WTC11 (cell line): ENCODE measurements around the gene GPATCH1. TPM values are rescaled to one million over a fixed set of nuclear protein-coding genes. Genes with fewer than 3 reads are reported as not detected.

Source experiments
- ATAC-seq: fragments of 200-7000 bp; cut with Tn5 transposase; 2 replicates; pipeline ENCODE4 v1.10.0; 2021; ENCODE audit warnings: mild to moderate bottlenecking, moderate library complexity
- CTCF ChIA-PET: fragments of 300-600 bp; sonication (Branson Sonifier 250); formaldehyde crosslinking; loops from one replicate; lab custom pipeline; 2021; ENCODE audit warnings: antibody characterized with exemption; lab: Charles Lee
- POLR2A ChIA-PET: fragments of 350-600 bp; sonication (Branson Sonifier 250); formaldehyde crosslinking; loops from one replicate; lab custom pipeline; 2021; ENCODE audit warnings: antibody characterized with exemption; lab: Charles Lee
- DNase-seq: peaks from one replicate; pipeline ENCODE4 v3.0.0; 2021; ENCODE audit warnings: low spot score
- H3K27ac Mint-ChIP-seq: 2 replicates; pipeline ENCODE4 v1.8.0; 2021; ENCODE audit warnings: mixed read lengths
- H3K27me3 Mint-ChIP-seq: 2 replicates; pipeline ENCODE4 v1.8.0; 2021; ENCODE audit warnings: low read depth, mild to moderate bottlenecking, moderate library complexity, mixed read lengths
- H3K36me3 Mint-ChIP-seq: 2 replicates; pipeline ENCODE4 v1.8.0; 2021; ENCODE audit warnings: mixed read lengths
- H3K4me1 Mint-ChIP-seq: 2 replicates; pipeline ENCODE4 v1.8.0; 2022; ENCODE audit warnings: mixed read lengths
- H3K4me3 Mint-ChIP-seq: 2 replicates; pipeline ENCODE4 v1.8.0; 2021; ENCODE audit warnings: mild to moderate bottlenecking, moderate library complexity, mixed read lengths
- H3K9me3 Mint-ChIP-seq: 2 replicates; pipeline ENCODE4 v1.8.0; 2021; ENCODE audit warnings: mixed read lengths
- CREM ChIP-seq: sonication (generic); formaldehyde crosslinking; IDR thresholded peaks from 2 replicates; pipeline ENCODE4 v1.8.1; 2022; ENCODE audit warnings: mild to moderate bottlenecking, missing genetic modification reagents, moderate library complexity
- ETV6 ChIP-seq: sonication (generic); formaldehyde crosslinking; IDR thresholded peaks from 2 replicates; pipeline ENCODE4 v1.8.1; 2022; ENCODE audit warnings: mild to moderate bottlenecking, missing genetic modification reagents
- FOXK1 ChIP-seq: sonication (generic); formaldehyde crosslinking; IDR thresholded peaks from 2 replicates; pipeline ENCODE4 v1.8.0; 2022; ENCODE audit warnings: mild to moderate bottlenecking, moderate library complexity, missing genetic modification reagents
- GABPB1 ChIP-seq: sonication (generic); formaldehyde crosslinking; IDR thresholded peaks from 2 replicates; pipeline ENCODE4 v1.8.1; 2023; ENCODE audit warnings: mild to moderate bottlenecking, missing genetic modification reagents
- STAT6 ChIP-seq: sonication (generic); formaldehyde crosslinking; conservative IDR thresholded peaks from 2 replicates; pipeline ENCODE4 v1.8.1; 2023; ENCODE audit warnings: mild to moderate bottlenecking, low read depth, missing genetic modification reagents, moderate library complexity
- ZNF138 ChIP-seq: sonication (generic); formaldehyde crosslinking; conservative IDR thresholded peaks from 2 replicates; pipeline ENCODE4 v1.8.1; 2022; ENCODE audit warnings: mild to moderate bottlenecking, moderate library complexity, missing genetic modification reagents
- ZNF232 ChIP-seq: sonication (generic); formaldehyde crosslinking; IDR thresholded peaks from 2 replicates; pipeline ENCODE4 v1.8.0; 2022; ENCODE audit warnings: mild to moderate bottlenecking, missing genetic modification reagents
- ZNF425 ChIP-seq: fragments of 250-450 bp; sonication (Bioruptor Pico); conservative IDR thresholded peaks from 2 replicates; pipeline ENCODE4 v1.9.0; 2021; ENCODE audit warnings: mild to moderate bottlenecking
- total RNA-seq: library from RNA; stranded (reverse); gene quantifications from 3 replicates; pipeline ENCODE4 v1.2.3, GENCODE V29; 2021
- TF ChIP-seq, protein P1 (sequence below): fragments of 200-600 bp; IDR thresholded peaks from 2 replicates; pipeline ENCODE4 v1.8.0; 2022; ENCODE audit warnings: antibody characterized with exemption
- TF ChIP-seq, protein P2 (sequence below): sonication (generic); formaldehyde crosslinking; IDR thresholded peaks from 2 replicates; pipeline ENCODE4 v1.8.1; 2023; ENCODE audit warnings: mild to moderate bottlenecking, missing genetic modification reagents, borderline replicate concordance
- TF ChIP-seq, protein P3 (sequence below): sonication (generic); formaldehyde crosslinking; IDR thresholded peaks from 2 replicates; pipeline ENCODE4 v1.8.0; 2023; ENCODE audit warnings: missing genetic modification reagents, mild to moderate bottlenecking, borderline replicate concordance
- TF ChIP-seq, protein P4 (sequence below): fragments of 250-450 bp; sonication (Bioruptor Pico); IDR thresholded peaks from 2 replicates; pipeline ENCODE4 v1.9.0; 2021; ENCODE audit warnings: mild to moderate bottlenecking, borderline replicate concordance

The GPATCH1 gene
- total RNA-seq, 1 experiment from 2014 or later, result 10.7 TPM

- peak; percentile 75 for DNase-seq
- H3K36me3 Mint-ChIP-seq, result no peaks in the 10 kb centered on the region
- ATAC-seq, result peak; percentile 95
- CTCF ChIA-PET, result interaction anchor here (0.6 to 5.8 kb wide), 12 partner anchors 10 to 596 kb away, joined by 3 to 76 read pairs (median 6); no protein-coding TSS in a partner anchor
- no peak overlapping the region for H3K27ac Mint-ChIP-seq
- H3K9me3 Mint-ChIP-seq, result no peaks in the 10 kb centered on the region
- POLR2A ChIA-PET, result interaction anchor here (0.6 to 1.6 kb wide), 3 partner anchors 33 to 198 kb away, joined by 3 to 7 read pairs (median 5); no protein-coding TSS in a partner anchor
- H3K4me1 Mint-ChIP-seq, result peaks cover 9% of the 10 kb centered on the region
- H3K4me3 Mint-ChIP-seq, result no peak overlapping the region; the same call in 1 of the 2 replicates
- TF ChIP-seq ZNF425 (CRISPR knock-in tag) (no peak), GABPB1 (CRISPR knock-in tag) (0 out of 2 replicates have a peak, but pooled peaks have one; percentile 29), ZNF232 (CRISPR knock-in tag) (no peak)
- TF ChIP-seq, protein P1, sequence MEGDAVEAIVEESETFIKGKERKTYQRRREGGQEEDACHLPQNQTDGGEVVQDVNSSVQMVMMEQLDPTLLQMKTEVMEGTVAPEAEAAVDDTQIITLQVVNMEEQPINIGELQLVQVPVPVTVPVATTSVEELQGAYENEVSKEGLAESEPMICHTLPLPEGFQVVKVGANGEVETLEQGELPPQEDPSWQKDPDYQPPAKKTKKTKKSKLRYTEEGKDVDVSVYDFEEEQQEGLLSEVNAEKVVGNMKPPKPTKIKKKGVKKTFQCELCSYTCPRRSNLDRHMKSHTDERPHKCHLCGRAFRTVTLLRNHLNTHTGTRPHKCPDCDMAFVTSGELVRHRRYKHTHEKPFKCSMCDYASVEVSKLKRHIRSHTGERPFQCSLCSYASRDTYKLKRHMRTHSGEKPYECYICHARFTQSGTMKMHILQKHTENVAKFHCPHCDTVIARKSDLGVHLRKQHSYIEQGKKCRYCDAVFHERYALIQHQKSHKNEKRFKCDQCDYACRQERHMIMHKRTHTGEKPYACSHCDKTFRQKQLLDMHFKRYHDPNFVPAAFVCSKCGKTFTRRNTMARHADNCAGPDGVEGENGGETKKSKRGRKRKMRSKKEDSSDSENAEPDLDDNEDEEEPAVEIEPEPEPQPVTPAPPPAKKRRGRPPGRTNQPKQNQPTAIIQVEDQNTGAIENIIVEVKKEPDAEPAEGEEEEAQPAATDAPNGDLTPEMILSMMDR, result peak; percentile 77
- TF ChIP-seq, protein P2, sequence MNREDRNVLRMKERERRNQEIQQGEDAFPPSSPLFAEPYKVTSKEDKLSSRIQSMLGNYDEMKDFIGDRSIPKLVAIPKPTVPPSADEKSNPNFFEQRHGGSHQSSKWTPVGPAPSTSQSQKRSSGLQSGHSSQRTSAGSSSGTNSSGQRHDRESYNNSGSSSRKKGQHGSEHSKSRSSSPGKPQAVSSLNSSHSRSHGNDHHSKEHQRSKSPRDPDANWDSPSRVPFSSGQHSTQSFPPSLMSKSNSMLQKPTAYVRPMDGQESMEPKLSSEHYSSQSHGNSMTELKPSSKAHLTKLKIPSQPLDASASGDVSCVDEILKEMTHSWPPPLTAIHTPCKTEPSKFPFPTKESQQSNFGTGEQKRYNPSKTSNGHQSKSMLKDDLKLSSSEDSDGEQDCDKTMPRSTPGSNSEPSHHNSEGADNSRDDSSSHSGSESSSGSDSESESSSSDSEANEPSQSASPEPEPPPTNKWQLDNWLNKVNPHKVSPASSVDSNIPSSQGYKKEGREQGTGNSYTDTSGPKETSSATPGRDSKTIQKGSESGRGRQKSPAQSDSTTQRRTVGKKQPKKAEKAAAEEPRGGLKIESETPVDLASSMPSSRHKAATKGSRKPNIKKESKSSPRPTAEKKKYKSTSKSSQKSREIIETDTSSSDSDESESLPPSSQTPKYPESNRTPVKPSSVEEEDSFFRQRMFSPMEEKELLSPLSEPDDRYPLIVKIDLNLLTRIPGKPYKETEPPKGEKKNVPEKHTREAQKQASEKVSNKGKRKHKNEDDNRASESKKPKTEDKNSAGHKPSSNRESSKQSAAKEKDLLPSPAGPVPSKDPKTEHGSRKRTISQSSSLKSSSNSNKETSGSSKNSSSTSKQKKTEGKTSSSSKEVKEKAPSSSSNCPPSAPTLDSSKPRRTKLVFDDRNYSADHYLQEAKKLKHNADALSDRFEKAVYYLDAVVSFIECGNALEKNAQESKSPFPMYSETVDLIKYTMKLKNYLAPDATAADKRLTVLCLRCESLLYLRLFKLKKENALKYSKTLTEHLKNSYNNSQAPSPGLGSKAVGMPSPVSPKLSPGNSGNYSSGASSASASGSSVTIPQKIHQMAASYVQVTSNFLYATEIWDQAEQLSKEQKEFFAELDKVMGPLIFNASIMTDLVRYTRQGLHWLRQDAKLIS, result no peak
- TF ChIP-seq, protein P3, sequence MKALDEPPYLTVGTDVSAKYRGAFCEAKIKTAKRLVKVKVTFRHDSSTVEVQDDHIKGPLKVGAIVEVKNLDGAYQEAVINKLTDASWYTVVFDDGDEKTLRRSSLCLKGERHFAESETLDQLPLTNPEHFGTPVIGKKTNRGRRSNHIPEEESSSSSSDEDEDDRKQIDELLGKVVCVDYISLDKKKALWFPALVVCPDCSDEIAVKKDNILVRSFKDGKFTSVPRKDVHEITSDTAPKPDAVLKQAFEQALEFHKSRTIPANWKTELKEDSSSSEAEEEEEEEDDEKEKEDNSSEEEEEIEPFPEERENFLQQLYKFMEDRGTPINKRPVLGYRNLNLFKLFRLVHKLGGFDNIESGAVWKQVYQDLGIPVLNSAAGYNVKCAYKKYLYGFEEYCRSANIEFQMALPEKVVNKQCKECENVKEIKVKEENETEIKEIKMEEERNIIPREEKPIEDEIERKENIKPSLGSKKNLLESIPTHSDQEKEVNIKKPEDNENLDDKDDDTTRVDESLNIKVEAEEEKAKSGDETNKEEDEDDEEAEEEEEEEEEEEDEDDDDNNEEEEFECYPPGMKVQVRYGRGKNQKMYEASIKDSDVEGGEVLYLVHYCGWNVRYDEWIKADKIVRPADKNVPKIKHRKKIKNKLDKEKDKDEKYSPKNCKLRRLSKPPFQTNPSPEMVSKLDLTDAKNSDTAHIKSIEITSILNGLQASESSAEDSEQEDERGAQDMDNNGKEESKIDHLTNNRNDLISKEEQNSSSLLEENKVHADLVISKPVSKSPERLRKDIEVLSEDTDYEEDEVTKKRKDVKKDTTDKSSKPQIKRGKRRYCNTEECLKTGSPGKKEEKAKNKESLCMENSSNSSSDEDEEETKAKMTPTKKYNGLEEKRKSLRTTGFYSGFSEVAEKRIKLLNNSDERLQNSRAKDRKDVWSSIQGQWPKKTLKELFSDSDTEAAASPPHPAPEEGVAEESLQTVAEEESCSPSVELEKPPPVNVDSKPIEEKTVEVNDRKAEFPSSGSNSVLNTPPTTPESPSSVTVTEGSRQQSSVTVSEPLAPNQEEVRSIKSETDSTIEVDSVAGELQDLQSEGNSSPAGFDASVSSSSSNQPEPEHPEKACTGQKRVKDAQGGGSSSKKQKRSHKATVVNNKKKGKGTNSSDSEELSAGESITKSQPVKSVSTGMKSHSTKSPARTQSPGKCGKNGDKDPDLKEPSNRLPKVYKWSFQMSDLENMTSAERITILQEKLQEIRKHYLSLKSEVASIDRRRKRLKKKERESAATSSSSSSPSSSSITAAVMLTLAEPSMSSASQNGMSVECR, result no peak
- no peaks in the 10 kb centered on the region; the same call in 1 of the 2 replicates for H3K27me3 Mint-ChIP-seq
Observed at GRCh38 chr19:33143897-33144405, 63.0 kb downstream of the GPATCH1 start.

DNA sequence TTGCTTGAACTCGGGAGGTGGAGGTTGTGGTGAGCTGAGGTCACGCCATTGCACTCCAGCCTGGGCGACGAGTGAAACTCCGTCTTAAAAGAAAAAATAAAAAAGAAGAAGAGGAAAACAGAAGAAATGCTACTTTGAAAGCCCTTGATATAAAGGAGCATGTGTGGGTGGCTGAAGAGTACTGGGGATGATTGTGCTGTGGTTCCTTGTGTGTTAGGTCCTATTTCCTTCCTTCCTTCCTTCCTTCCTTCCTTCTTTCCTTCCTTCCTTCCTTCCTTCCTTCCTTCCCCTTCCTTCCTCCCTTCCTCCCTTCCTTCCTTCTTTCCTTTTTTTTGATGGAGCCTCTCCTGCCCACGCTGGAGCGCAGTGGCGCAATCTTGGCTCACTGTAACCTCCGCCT is 65.2 kb downstream of the GPATCH1 start:
- POLR2A ChIA-PET, result interaction anchor here (0.6 kb wide), 1 partner anchor 256 kb away, joined by 3 read pairs; no protein-coding TSS in a partner anchor
- TF ChIP-seq STAT6 (CRISPR knock-in tag) (no peak), FOXK1 (CRISPR knock-in tag) (no peak), ZNF138 (no peak), ETV6 (no peak), CREM (CRISPR knock-in tag) (no peak)
- TF ChIP-seq, protein P4, sequence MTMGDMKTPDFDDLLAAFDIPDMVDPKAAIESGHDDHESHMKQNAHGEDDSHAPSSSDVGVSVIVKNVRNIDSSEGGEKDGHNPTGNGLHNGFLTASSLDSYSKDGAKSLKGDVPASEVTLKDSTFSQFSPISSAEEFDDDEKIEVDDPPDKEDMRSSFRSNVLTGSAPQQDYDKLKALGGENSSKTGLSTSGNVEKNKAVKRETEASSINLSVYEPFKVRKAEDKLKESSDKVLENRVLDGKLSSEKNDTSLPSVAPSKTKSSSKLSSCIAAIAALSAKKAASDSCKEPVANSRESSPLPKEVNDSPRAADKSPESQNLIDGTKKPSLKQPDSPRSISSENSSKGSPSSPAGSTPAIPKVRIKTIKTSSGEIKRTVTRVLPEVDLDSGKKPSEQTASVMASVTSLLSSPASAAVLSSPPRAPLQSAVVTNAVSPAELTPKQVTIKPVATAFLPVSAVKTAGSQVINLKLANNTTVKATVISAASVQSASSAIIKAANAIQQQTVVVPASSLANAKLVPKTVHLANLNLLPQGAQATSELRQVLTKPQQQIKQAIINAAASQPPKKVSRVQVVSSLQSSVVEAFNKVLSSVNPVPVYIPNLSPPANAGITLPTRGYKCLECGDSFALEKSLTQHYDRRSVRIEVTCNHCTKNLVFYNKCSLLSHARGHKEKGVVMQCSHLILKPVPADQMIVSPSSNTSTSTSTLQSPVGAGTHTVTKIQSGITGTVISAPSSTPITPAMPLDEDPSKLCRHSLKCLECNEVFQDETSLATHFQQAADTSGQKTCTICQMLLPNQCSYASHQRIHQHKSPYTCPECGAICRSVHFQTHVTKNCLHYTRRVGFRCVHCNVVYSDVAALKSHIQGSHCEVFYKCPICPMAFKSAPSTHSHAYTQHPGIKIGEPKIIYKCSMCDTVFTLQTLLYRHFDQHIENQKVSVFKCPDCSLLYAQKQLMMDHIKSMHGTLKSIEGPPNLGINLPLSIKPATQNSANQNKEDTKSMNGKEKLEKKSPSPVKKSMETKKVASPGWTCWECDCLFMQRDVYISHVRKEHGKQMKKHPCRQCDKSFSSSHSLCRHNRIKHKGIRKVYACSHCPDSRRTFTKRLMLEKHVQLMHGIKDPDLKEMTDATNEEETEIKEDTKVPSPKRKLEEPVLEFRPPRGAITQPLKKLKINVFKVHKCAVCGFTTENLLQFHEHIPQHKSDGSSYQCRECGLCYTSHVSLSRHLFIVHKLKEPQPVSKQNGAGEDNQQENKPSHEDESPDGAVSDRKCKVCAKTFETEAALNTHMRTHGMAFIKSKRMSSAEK (CRISPR knock-in tag), result no peak
- no peaks in the 10 kb centered on the region; the same call in 1 of the 2 replicates for H3K4me1 Mint-ChIP-seq
- no peaks in the 10 kb centered on the region; the same call in 1 of the 2 replicates for H3K27me3 Mint-ChIP-seq
- H3K36me3 Mint-ChIP-seq, result no peaks in the 10 kb centered on the region
- H3K9me3 Mint-ChIP-seq, result no peaks in the 10 kb centered on the region
- no peak overlapping the region for H3K4me3 Mint-ChIP-seq
- no peak overlapping the region for H3K27ac Mint-ChIP-seq
- DNase-seq (no peak), ATAC-seq (no peak)
- CTCF ChIA-PET, result interaction anchor here (5.8 kb wide), 1 partner anchor 38 kb away, joined by 76 read pairs; no protein-coding TSS in a partner anchor
